H9 (cell line): ENCODE results near the gene SPATA2L. TPM values are rescaled to one million over a fixed set of nuclear protein-coding genes. Genes with fewer than 3 reads are reported as not detected.

Source experiments
- DNase-seq: peaks from one replicate; pipeline ENCODE4 v3.0.0-alpha.2; 2017
- H2AFZ ChIP-seq: one replicate; pipeline ENCODE4 v1.6.1; 2013; ENCODE audit warnings: mild to moderate bottlenecking, low read length, control low read depth, moderate library complexity
- H2AK5ac ChIP-seq: 2 replicates; pipeline ENCODE4 v1.6.1; 2013; ENCODE audit warnings: low read length, control low read depth, mixed read lengths; ENCODE audit not compliant: insufficient read length
- H2BK120ac ChIP-seq: one replicate; pipeline ENCODE4 v1.6.1; 2013; ENCODE audit warnings: low read depth, mild to moderate bottlenecking, low read length, control low read depth, inconsistent platforms; ENCODE audit not compliant: poor library complexity, severe bottlenecking
- H2BK12ac ChIP-seq: 2 replicates; pipeline ENCODE4 v1.6.1; 2013; ENCODE audit warnings: low read length, control low read depth, mixed read lengths, low read depth; ENCODE audit not compliant: insufficient read length
- H2BK15ac ChIP-seq: 2 replicates; pipeline ENCODE4 v1.6.1; 2013; ENCODE audit warnings: low read depth, low read length, control low read depth
- H2BK20ac ChIP-seq: one replicate; pipeline ENCODE4 v1.6.1; 2013; ENCODE audit warnings: low read depth, mild to moderate bottlenecking, low read length, control low read depth, inconsistent platforms; ENCODE audit not compliant: poor library complexity, severe bottlenecking
- H2BK5ac ChIP-seq: 2 replicates; pipeline ENCODE4 v1.6.1; 2013; ENCODE audit warnings: low read length, control low read depth, mixed read lengths; ENCODE audit not compliant: insufficient read length
- H3K14ac ChIP-seq: 2 replicates; pipeline ENCODE4 v1.6.1; 2013; ENCODE audit warnings: low read length, control low read depth; ENCODE audit not compliant: insufficient read depth
- H3K18ac ChIP-seq: 2 replicates; pipeline ENCODE4 v1.6.1; 2013; ENCODE audit warnings: low read depth, mild to moderate bottlenecking, mixed read lengths, low read length, control low read depth; ENCODE audit not compliant: insufficient read length
- H3K23ac ChIP-seq: 2 replicates; pipeline ENCODE4 v1.6.1; 2013; ENCODE audit warnings: low read length, control low read depth, mixed read lengths, low read depth; ENCODE audit not compliant: insufficient read length
- H3K23me2 ChIP-seq: 2 replicates; pipeline ENCODE4 v1.6.1; 2013; ENCODE audit warnings: low read depth, mild to moderate bottlenecking, mixed read lengths, low read length, control low read depth; ENCODE audit not compliant: insufficient read length, poor library complexity, severe bottlenecking
- H3K27ac ChIP-seq: 2 replicates; pipeline ENCODE4 v1.5.1; 2013; ENCODE audit warnings: low read length, control low read depth, mixed read lengths, low read depth; ENCODE audit not compliant: insufficient read length
- H3K27me3 ChIP-seq: 2 replicates; pipeline ENCODE4 v1.6.1; 2013; ENCODE audit warnings: low read length, control low read depth, inconsistent platforms; ENCODE audit not compliant: insufficient read depth
- H3K4ac ChIP-seq: 2 replicates; pipeline ENCODE4 v1.6.1; 2013; ENCODE audit warnings: low read depth, mild to moderate bottlenecking, control low read depth, inconsistent platforms, low read length, moderate library complexity
- H3K4me1 ChIP-seq: 2 replicates; pipeline ENCODE4 v1.6.1; 2013; ENCODE audit warnings: low read length, control low read depth, inconsistent platforms; ENCODE audit not compliant: insufficient read depth
- H3K4me2 ChIP-seq: 2 replicates; pipeline ENCODE4 v1.6.1; 2013; ENCODE audit warnings: low read length, control low read depth, mixed read lengths; ENCODE audit not compliant: insufficient read length, insufficient read depth
- H3K56ac ChIP-seq: 2 replicates; pipeline ENCODE4 v1.6.1; 2013; ENCODE audit warnings: low read depth, mild to moderate bottlenecking, mixed read lengths, low read length, control low read depth; ENCODE audit not compliant: insufficient read length
- H3K79me1 ChIP-seq: 2 replicates; pipeline ENCODE4 v1.6.1; 2013; ENCODE audit warnings: low read depth, mild to moderate bottlenecking, moderate library complexity, low read length, control low read depth, inconsistent platforms; ENCODE audit not compliant: insufficient read depth, poor library complexity, severe bottlenecking
- H3K79me2 ChIP-seq: 2 replicates; pipeline ENCODE4 v1.6.1; 2013; ENCODE audit warnings: low read length, control low read depth, inconsistent platforms; ENCODE audit not compliant: insufficient read depth
- H3K9ac ChIP-seq: 2 replicates; pipeline ENCODE4 v1.6.1; 2013; ENCODE audit warnings: low read length, control low read depth, mixed read lengths; ENCODE audit not compliant: insufficient read length; ENCODE audit errors: extremely low read depth
- H3K9me3 ChIP-seq: one replicate; pipeline ENCODE4 v1.6.1; 2013; ENCODE audit warnings: low read depth, low read length, inconsistent platforms; ENCODE audit not compliant: control insufficient read depth
- H3T11ph ChIP-seq: one replicate; pipeline ENCODE4 v1.6.1; 2013; ENCODE audit warnings: mild to moderate bottlenecking, low read length, control low read depth, inconsistent platforms
- H4K20me1 ChIP-seq: one replicate; pipeline ENCODE4 v1.6.1; 2013; ENCODE audit not compliant: control insufficient read depth, insufficient read length, insufficient read depth
- H4K5ac ChIP-seq: 2 replicates; pipeline ENCODE4 v1.6.1; 2013; ENCODE audit warnings: low read depth, mild to moderate bottlenecking, mixed read lengths, low read length, control low read depth; ENCODE audit not compliant: insufficient read length
- H4K8ac ChIP-seq: replicated peaks from 2 replicates; pipeline ENCODE4 v1.6.1; 2013; ENCODE audit warnings: low read length, control low read depth, mixed read lengths, low read depth; ENCODE audit not compliant: insufficient read length
- H4K91ac ChIP-seq: 2 replicates; pipeline ENCODE4 v1.6.1; 2013; ENCODE audit warnings: low read depth, mild to moderate bottlenecking, moderate library complexity, mixed read lengths, low read length, control low read depth; ENCODE audit not compliant: insufficient read length
- H3K27ac Mint-ChIP-seq, 3 experiments: 2 replicates in 2 of 3; 3 replicates in 1 of 3; pipeline ENCODE4 v1.8.0; 2020 to 2021; ENCODE audit warnings: mixed read lengths in 3 of 3, mild to moderate bottlenecking in 1 of 3, moderate library complexity in 1 of 3
- H3K27me3 Mint-ChIP-seq: 2 replicates; pipeline ENCODE4 v1.8.0; 2021; ENCODE audit warnings: low read depth, mild to moderate bottlenecking, moderate library complexity, mixed read lengths
- H3K36me3 Mint-ChIP-seq, 3 experiments: 2 replicates in 2 of 3; 3 replicates in 1 of 3; pipeline ENCODE4 v1.8.0; 2020 to 2021; ENCODE audit warnings: low read depth in 3 of 3, mixed read lengths in 3 of 3; ENCODE audit not compliant: insufficient read depth in 1 of 3
- H3K4me1 Mint-ChIP-seq, 2 experiments: 2 replicates each; pipeline ENCODE4 v1.8.0; 2020; ENCODE audit warnings: mixed read lengths in 2 of 2
- H3K4me3 Mint-ChIP-seq, 2 experiments: 2 replicates in 1 of 2; 3 replicates in 1 of 2; pipeline ENCODE4 v1.8.0; 2020 to 2021; ENCODE audit warnings: mild to moderate bottlenecking in 2 of 2, mixed read lengths in 2 of 2, moderate library complexity in 1 of 2
- H3K9me3 Mint-ChIP-seq, 2 experiments: 2 replicates in 1 of 2; 3 replicates in 1 of 2; pipeline ENCODE4 v1.8.0; 2020; ENCODE audit warnings: mild to moderate bottlenecking in 2 of 2, mixed read lengths in 2 of 2, moderate library complexity in 1 of 2
- CTCF ChIP-seq: fragments of 200-600 bp; sonication (generic); conservative IDR thresholded peaks from 3 replicates; pipeline ENCODE4 v1.8.0; 2021; ENCODE audit warnings: antibody characterized with exemption, mild to moderate bottlenecking
- WGBS: extraction: QIAGEN DNeasy Blood & Tissue Kit; methylation state at CpG from one replicate; pipeline ENCODE4 v1.1.7; 2013; ENCODE audit warnings: missing lambda C conversion rate, low lambda C conversion rate, mixed read lengths; ENCODE audit not compliant: insufficient read length; ENCODE audit errors: extremely low coverage; 5-methylcytosine and 5-hydroxymethylcytosine counted together
- total RNA-seq: library from RNA; stranded (reverse); gene quantifications from 2 replicates; pipeline ENCODE4 v1.2.1, GENCODE V29; 2021

The SPATA2L gene
- total RNA-seq, 1 experiment from 2014 or later = 27.1 TPM

GRCh38 chr16:89730610-89731234 lies 29.2 kb upstream of the SPATA2L start:
- Histone ChIP-seq H3K9ac (no peak overlapping the region), H2BK12ac (no peak overlapping the region), H3K14ac (no peak overlapping the region), H3K27ac (no peak overlapping the region), H3K4me2 (no peak overlapping the region), H3K4ac (no peak overlapping the region), H3K4me1 (no peaks in the 10 kb centered on the region), H4K91ac (no peak overlapping the region), H2BK20ac (no peak overlapping the region), H3K23me2 (no peaks in the 10 kb centered on the region), H3K79me2 (no peaks in the 10 kb centered on the region), H2BK120ac (no peak overlapping the region), H3K23ac (no peak overlapping the region), H3K9me3 (no peaks in the 10 kb centered on the region), H3K56ac (no peak overlapping the region), H3K27me3 (no peaks in the 10 kb centered on the region), H3K18ac (no peak overlapping the region), H2BK15ac (no peak overlapping the region), H2BK5ac (no peak overlapping the region), H2AK5ac (no peak overlapping the region), H2AFZ (no peak overlapping the region), H4K20me1 (no peaks in the 10 kb centered on the region), H3K79me1 (no peaks in the 10 kb centered on the region), H4K5ac (no peak overlapping the region), H4K8ac (no peak overlapping the region), H3T11ph (no peak overlapping the region)
- Mint-ChIP-seq H3K4me1 (peaks cover 9 to 24% of the 10 kb centered on the region in 2 experiments), H3K27ac (peak overlapping the region in 1 of 3 experiments; percentile 74; a peak in 2 of 7 replicates), H3K27me3 (no peaks in the 10 kb centered on the region; the same call in 1 of the 2 replicates), H3K4me3 (no peak overlapping the region), H3K36me3 (peaks cover 30 to 71% (median 68%) of the 10 kb centered on the region in 3 experiments; a peak in 6 of 7 replicates), H3K9me3 (no peaks in the 10 kb centered on the region; a peak in 1 of 5 replicates)
- no peak for TF ChIP-seq CTCF
- WGBS = no CpG with 5 or more reads among the region's 22 CpGs
- no peak for DNase-seq
